Thyroid gland (tissue), 4 donors: ENCODE results near the gene RNF220. TPM values are rescaled to one million over a fixed set of nuclear protein-coding genes. Genes with fewer than 3 reads are reported as not detected.

Experiments
- DNase-seq, 2 donors: peaks; one replicate each; pipeline ENCODE4 v3.0.0-alpha.2; 2019
- H3K27ac ChIP-seq, 3 donors: fragments of 200-600 bp; sonication (generic); 1 replicate in 2 of 3; 2 replicates in 1 of 3; pipeline ENCODE4 v1.5.1; 2016 to 2019; ENCODE audit warnings: mild to moderate bottlenecking in 1 of 3, moderate library complexity in 1 of 3
- H3K27me3 ChIP-seq: fragments of 200-600 bp; sonication (generic); one replicate; pipeline ENCODE4 v1.5.1; 2019
- H3K36me3 ChIP-seq, 2 donors: fragments of 200-600 bp; sonication (generic); one replicate each; pipeline ENCODE4 v1.5.1; 2016 to 2019
- H3K4me1 ChIP-seq, 2 donors: fragments of 200-600 bp; sonication (generic); one replicate each; pipeline ENCODE4 v1.5.1; 2017 to 2019
- H3K4me3 ChIP-seq, 3 donors: fragments of 200-600 bp; sonication (generic); replicated peaks in 1 of 3; 1 replicate in 2 of 3; 2 replicates in 1 of 3; pipeline ENCODE4 v1.5.1; 2016; ENCODE audit warnings: mild to moderate bottlenecking in 1 of 3
- H3K9me3 ChIP-seq: fragments of 200-600 bp; sonication (generic); one replicate; pipeline ENCODE4 v1.5.1; 2017
- CTCF ChIP-seq, 6 experiments: fragments of 200-600 bp in 3 of 6; fragments of 450-650 bp in 3 of 6; sonication (generic) in 3 of 6; IDR thresholded peaks; one replicate each; pipeline ENCODE4 v1.5.1; 2016 to 2019; ENCODE audit warnings: antibody characterized with exemption in 6 of 6, mild to moderate bottlenecking in 2 of 6, inconsistent platforms in 1 of 6, moderate library complexity in 1 of 6
- POLR2A ChIP-seq, 2 donors: fragments of 450-650 bp; IDR thresholded peaks; one replicate each; pipeline ENCODE4 v1.6.1; 2017; ENCODE audit warnings: antibody characterized with exemption in 2 of 2, mild to moderate bottlenecking in 2 of 2, moderate library complexity in 1 of 2
- WGBS, 2 donors: methylation state at CpG; one replicate each; pipeline ENCODE4 v1.1.5; 2017; 5-methylcytosine and 5-hydroxymethylcytosine counted together
- intact Hi-C: fragments of 100-400 bp; cut with DNase I; formaldehyde crosslinking; loops from one replicate; pipeline ENCODE4 v1.15.1; 2023
- total RNA-seq, 4 donors: library from RNA; depleted of rRNA; stranded (reverse); fragments of >200 nt; gene quantifications; one replicate each; pipeline ENCODE4 v1.2.3, GENCODE V29; 2016

Gene RNF220
- total RNA-seq, 4 donors from 2014 or later, result 88.7 to 117 (median 102) TPM

GRCh38 chr1:44523593-44524591, 118.8 kb downstream of the RNF220 start:
- 58 to 60% methylated on average over 18 to 22 of the region's 23 CpGs for WGBS, 2 donors
- no peak for DNase-seq
- H3K27me3 ChIP-seq, result no peaks in the 10 kb centered on the region
- intact Hi-C loops, result no loop called here
- H3K27ac ChIP-seq, result no peak overlapping the region
- H3K36me3 ChIP-seq, result no peaks in the 10 kb centered on the region
- no peaks in the 10 kb centered on the region for H3K4me1 ChIP-seq
- TF ChIP-seq POLR2A (IDR thresholded peaks at IDR 0.05) (no peak), CTCF (IDR thresholded peaks at IDR 0.05) (no peak)
- no peak overlapping the region for H3K4me3 ChIP-seq
- H3K9me3 ChIP-seq, result no peaks in the 10 kb centered on the region

- WGBS, 2 donors, result 41 to 42% methylated on average over 20 of the region's 20 CpGs
- TF ChIP-seq POLR2A (IDR thresholded peaks at IDR 0.05), result no peak
- TF ChIP-seq CTCF (IDR thresholded peaks at IDR 0.05), result no peak
- H3K27ac ChIP-seq, result no peak overlapping the region
- no peaks in the 10 kb centered on the region for H3K9me3 ChIP-seq
- no peaks in the 10 kb centered on the region for H3K27me3 ChIP-seq
- no peaks in the 10 kb centered on the region for H3K36me3 ChIP-seq
- no peaks in the 10 kb centered on the region for H3K4me1 ChIP-seq
- intact Hi-C loops, result no loop called here
- DNase-seq, result no peak
- H3K4me3 ChIP-seq, result no peak overlapping the region
Measured at GRCh38 chr1:44524655-44525500, 119.8 kb downstream of the RNF220 start.

- Histone ChIP-seq H3K4me3 (no peak overlapping the region), H3K4me1 (no peaks in the 10 kb centered on the region), H3K27me3 (no peaks in the 10 kb centered on the region), H3K27ac (no peak overlapping the region), H3K36me3 (no peaks in the 10 kb centered on the region), H3K9me3 (no peaks in the 10 kb centered on the region)
- no peak for TF ChIP-seq CTCF (IDR thresholded peaks at IDR 0.05)
- no peak for TF ChIP-seq POLR2A (IDR thresholded peaks at IDR 0.05)
- DNase-seq, result no peak
- intact Hi-C loops, result no loop called here
- 94 to 97% methylated on average over 4 of the region's 4 CpGs for WGBS, 2 donors
Measured at GRCh38 chr1:44526295-44527073, 121.4 kb downstream of the RNF220 start.

- no peaks in the 10 kb centered on the region for H3K27me3 ChIP-seq
- H3K9me3 ChIP-seq, result no peaks in the 10 kb centered on the region
- no peaks in the 10 kb centered on the region for H3K4me1 ChIP-seq
- TF ChIP-seq CTCF (IDR thresholded peaks at IDR 0.05), result no peak
- TF ChIP-seq POLR2A (IDR thresholded peaks at IDR 0.05), result no peak
- intact Hi-C loops, result no loop called here
- no peak overlapping the region for H3K27ac ChIP-seq
- 73 to 77% methylated on average over 4 of the region's 4 CpGs for WGBS, 2 donors
- DNase-seq, result no peak
- H3K36me3 ChIP-seq, result no peaks in the 10 kb centered on the region
- no peak overlapping the region for H3K4me3 ChIP-seq
Measured at GRCh38 chr1:44531785-44532566, 126.9 kb downstream of the RNF220 start.
